ENCODE measurements around the gene TEKTIP1. TPM values are rescaled to one million over a fixed set of nuclear protein-coding genes. Genes with fewer than 3 reads are reported as not detected.

Gene TEKTIP1
- total and polyA plus RNA-seq, 10 of the 15 experiments (the other 5 are each of a cell fraction or from before 2014, with no cell fraction given): 0.18 to 2.6 (median 0.60) TPM; not detected in 5

GRCh38 chr19:3524078-3524842 is 14.7 kb upstream of the TEKTIP1 start:
- Histone ChIP-seq H3K27me3 (replicated peaks in 1 of 2; ENCODE audit: control insufficient read depth in 2 of 2, insufficient read depth in 2 of 2, low read length in 1 of 2) (no peaks in the 10 kb centered on the region), H3K4me1 (ENCODE audit: control insufficient read depth, insufficient read depth, low read length) (no peaks in the 10 kb centered on the region), H3K9ac (ENCODE audit: control insufficient read depth, insufficient read depth, low read length) (no peak overlapping the region), H3K27ac (ENCODE audit: control insufficient read depth, insufficient read depth) (no peak overlapping the region), H3K4me3 (no peak overlapping the region), H3K36me3 (ENCODE audit: control insufficient read depth in 2 of 2, insufficient read depth in 2 of 2, low read length in 1 of 2) (peaks cover 5 to 42% of the 10 kb centered on the region in 2 experiments; a peak in 3 of 4 replicates), H4K20me1 (ENCODE audit: control insufficient read depth, insufficient read depth) (no peaks in the 10 kb centered on the region), H2AFZ (ENCODE audit: control insufficient read depth, low read depth, low read length) (no peak overlapping the region), H3K79me2 (ENCODE audit: control insufficient read depth, insufficient read depth, low read length) (peaks cover 2% of the 10 kb centered on the region), H3K9me3 (replicated peaks; ENCODE audit: control insufficient read depth, insufficient read depth, low read length) (no peaks in the 10 kb centered on the region), H3K4me2 (ENCODE audit: control insufficient read depth, insufficient read depth) (no peak overlapping the region)
- DNase-seq (ENCODE audit: low read depth, low spot score) (no peak), FAIRE-seq (no peak), ATAC-seq (no peak)
- TF ChIP-seq ZSCAN29 (IDR thresholded peaks at IDR 0.05): no peak
- no peak for TF ChIP-seq ZNF217 (IDR thresholded peaks at IDR 0.05)
- TF ChIP-seq CEBPZ (IDR thresholded peaks at IDR 0.05; ENCODE audit: low read depth, low read length): no peak
- no peak for TF ChIP-seq ZZZ3 (IDR thresholded peaks at IDR 0.05; ENCODE audit: control insufficient read depth, insufficient read length, low read depth)
- no peak for TF ChIP-seq YY1 (IDR thresholded peaks at IDR 0.05; ENCODE audit: low read depth, low read length)
- no peak for TF ChIP-seq SP1 (IDR thresholded peaks at IDR 0.05; ENCODE audit: low read depth, low read length)
- TF ChIP-seq PML (IDR thresholded peaks at IDR 0.05; ENCODE audit: low read length): no peak
- no peak for TF ChIP-seq USF1 (IDR thresholded peaks at IDR 0.05; ENCODE audit: borderline replicate concordance, extremely low read length, insufficient read depth, low read depth, low read length)
- no peak for TF ChIP-seq BMI1 (IDR thresholded peaks at IDR 0.05; ENCODE audit: borderline replicate concordance)
- TF ChIP-seq CBX3 (IDR thresholded peaks at IDR 0.05; ENCODE audit: borderline replicate concordance, low read depth): no peak
- no peak for TF ChIP-seq CHD2 (IDR thresholded peaks at IDR 0.05; ENCODE audit: borderline replicate concordance, low read depth, low read length)
- no peak for TF ChIP-seq ZNF622 (IDR thresholded peaks at IDR 0.05)
- TF ChIP-seq MYC (IDR thresholded peaks at IDR 0.05; ENCODE audit: insufficient read depth, insufficient read length, insufficient replicate concordance, low read length, severe bottlenecking): no peak
- TF ChIP-seq PKNOX1 (IDR thresholded peaks at IDR 0.05): no peak
- no peak for TF ChIP-seq HDGF (IDR thresholded peaks at IDR 0.05)
- RAD21 ChIA-PET (ENCODE audit: unreplicated experiment): no interaction called here
- SMC1A ChIA-PET (ENCODE audit: uncharacterized antibody, unreplicated experiment): no interaction called here
- 84% methylated on average over 33 of the region's 33 CpGs for WGBS (ENCODE audit: insufficient coverage, insufficient replicate concordance, low lambda C conversion rate, missing lambda C conversion rate)
- CTCF ChIA-PET: no interaction called here
- intact Hi-C loops (cut with micrococcal nuclease; ENCODE audit: unreplicated experiment) (no loop called here), in situ Hi-C loops (cut with MboI) (no loop called here)
- BruUV-seq (replicated peaks): no TSS peak
- POLR2A ChIA-PET: no interaction called here
